ENCODE measurements around the gene FOXO3.

Gene FOXO3

DNA sequence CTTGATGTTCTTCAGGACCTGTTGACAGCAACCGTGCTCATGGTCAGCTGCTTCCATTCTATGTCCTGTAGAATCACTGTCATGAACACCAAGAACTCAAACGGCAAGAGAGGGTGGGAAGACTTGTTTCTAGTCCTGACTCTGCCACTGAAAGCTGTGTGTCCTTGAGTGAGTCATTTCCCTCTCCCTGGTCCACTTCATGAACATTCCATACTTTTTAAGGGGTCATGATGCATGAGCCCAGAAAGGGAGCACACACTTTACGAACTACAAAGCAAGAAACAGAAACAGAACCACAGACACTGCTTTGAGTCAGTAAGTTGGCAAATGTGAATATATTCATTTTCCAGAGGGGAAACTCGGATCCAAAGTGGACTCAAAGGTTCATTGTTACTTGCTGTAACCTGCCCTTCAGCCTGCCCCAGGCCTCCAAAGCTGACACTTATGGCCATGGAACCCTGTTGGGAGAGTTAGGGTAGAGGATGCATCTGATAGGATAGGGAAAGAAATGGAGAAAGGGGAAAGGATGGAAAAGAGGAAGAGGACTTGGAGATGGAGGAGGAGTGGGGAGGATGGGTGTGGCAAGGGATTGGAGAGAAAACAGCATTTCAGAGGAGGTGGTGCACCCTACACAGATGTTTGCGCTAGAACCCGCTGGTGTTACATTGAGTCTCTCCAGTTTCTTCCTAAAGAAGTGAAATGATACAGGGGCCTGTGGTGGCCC is 129.8 kb downstream of the FOXO3 start:
- DNase-seq: no peak

DNA sequence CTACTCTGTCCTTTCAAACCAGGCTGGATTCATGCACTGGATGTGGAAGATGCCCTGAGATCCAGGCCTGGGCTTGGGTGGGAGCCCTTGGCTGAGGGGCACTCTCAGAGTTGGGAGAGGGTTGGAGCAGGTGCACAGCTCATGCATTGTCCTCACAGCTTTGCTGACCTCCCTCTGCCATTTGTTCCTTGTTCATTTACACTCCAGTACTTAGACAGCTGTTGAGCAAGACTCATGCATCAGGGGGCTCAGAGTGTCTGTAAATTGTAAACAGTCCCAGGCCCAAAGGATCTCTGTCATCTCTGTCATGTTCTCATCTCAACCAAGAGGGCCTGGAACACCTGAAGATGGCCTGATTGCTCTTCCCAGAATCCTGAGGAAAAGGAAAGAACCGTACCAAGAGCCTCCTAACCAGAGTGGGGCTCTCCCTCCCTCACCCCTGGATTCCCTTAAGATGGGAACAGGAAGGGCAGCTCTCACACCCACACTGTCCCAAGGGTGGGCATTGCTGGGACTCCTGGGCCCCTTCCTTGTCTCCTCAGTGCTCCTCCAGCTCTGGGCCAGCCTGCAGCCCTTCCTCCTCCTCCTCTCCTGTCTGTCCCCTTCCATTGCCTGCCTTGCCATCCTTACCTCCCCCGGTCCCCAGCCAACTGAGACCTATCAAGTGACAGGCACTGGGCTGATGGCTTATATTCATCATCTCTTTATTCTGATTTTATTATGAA is 132.9 kb downstream of the FOXO3 start:
- no peak for DNase-seq

DNA sequence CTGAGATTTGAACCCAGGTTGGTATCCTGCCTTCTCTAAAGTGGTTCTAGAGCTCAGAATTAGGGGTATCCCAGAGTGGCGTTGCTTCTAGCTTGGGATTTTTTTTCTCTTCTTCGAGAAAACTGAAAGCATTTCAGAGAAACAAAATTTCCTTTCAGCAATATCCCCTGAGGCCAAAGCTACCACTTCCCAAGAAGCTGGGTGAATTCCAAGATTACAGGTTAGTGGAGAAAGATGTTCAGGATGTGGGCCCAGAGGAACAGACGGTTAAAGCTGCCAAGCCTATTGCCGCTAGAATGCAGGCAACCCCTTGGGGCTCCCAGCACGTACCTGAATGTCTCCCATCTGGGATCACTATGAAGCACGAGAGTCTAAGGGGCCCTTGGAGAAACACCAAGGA is 134.1 kb downstream of the FOXO3 start:
- no peak for DNase-seq

GRCh38 chr6:108697561-108698161 is 136.9 kb downstream of the FOXO3 start:
- DNase-seq: no peak

GRCh38 chr6:108698593-108699289 is 138.0 kb downstream of the FOXO3 start:
- DNase-seq: no peak

DNA sequence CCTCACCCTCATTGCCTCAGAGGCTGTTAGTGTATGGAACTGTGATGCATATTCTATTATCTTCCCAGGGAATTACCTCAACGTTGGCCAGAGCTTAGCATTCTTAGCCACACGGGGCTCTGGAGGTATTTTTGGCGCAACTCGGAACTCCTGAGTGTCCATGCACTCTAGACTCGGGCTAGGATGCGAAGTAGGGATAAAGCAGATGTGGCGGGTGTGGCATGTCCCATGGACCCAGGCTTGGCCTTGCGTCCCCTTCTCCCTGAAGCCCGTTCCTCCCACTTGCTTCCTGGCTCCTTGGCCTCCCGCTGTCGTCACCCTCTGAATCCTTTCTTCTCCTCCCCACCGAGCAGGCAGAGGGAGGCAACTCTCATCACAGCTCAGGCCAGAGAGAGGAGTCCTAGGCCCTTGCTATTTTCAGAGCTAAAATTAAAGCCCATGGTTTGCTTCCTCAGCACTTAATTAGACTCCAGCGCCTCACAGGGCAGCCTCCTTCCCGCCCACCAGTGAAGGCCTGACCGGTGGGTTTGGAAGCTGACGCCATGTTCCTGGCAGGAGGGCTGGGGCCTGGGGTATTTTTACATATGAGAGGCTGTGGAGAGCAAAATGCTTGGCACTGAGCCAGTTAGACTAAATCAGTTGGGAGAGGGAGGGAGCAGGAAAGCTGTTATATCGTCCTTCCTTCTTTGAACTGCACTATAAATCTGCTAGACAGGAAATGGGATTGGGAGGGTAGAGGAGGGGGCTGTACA is 138.7 kb downstream of the FOXO3 start:
- DNase-seq: no peak

DNA sequence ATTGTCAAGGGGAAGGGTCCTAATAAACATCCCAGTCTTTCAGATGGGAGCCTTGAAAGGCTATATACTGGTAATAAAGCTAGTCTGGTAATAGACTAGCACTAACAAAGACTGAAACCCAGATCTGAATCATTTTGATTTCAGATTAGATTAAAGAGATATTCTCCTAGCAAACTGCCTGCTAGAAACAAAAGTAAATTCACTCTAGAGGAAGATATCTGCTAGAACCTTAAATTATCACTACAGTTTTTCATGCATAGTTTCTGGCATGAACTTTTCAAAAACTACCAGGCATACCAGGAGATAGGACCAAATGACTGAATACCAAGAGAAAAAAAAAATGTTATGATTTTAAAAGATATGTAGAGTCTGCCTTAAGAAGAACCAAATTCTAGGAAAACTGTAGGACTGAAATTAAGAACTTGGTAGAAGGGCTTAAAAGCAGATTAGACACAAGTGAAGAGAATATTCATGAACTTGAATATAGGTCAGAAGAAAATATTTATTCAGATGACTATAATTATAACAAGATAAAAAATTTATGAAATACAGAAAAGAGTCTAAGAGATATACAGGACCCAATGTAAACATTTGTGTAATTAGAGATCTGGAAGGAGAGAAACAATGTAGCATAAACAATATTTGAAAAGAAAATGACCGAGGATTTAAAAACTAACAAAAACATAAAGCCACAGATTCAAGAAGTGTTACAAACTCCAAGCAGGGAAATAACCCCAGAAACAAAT is 141.6 kb downstream of the FOXO3 start:
- DNase-seq: no peak

- no peak for DNase-seq
Measured at GRCh38 chr6:108706649-108707048, 145.9 kb downstream of the FOXO3 start.

DNA sequence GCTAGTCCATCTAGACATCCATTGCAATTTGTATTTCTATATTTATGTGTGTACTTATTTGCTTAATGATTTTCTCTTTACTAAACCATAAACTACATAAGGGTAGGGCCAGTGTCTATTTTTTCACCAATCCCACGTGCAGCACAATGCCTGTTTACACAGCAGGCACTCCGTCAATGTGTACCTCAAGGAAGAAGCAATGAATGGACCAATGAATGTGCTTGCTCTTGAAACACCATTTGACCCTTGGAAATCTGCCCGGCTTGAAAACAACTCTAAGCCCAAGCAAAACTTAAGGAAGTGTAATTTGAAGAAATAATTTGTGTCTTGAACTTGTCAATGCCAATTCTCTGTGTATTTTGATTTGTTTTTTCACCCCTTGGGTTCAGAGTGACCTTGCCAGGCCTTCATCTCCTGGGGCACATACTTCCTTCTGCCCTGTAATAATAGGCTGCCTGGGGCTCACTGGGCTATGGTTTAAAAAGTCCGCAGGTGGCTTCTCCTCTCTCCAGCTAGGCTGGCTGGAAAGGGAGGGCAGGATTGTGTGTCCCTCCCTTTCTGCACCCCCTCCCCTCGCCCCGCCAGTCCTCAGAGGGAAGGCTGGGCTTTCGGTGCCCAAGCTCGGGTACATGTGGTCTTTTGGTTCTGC is 146.7 kb downstream of the FOXO3 start:
- DNase-seq: no peak

GRCh38 chr6:108710030-108710429 is 149.3 kb downstream of the FOXO3 start:
- DNase-seq: no peak

GRCh38 chr6:108710551-108710950 is 149.8 kb downstream of the FOXO3 start:
- no peak for DNase-seq

DNA sequence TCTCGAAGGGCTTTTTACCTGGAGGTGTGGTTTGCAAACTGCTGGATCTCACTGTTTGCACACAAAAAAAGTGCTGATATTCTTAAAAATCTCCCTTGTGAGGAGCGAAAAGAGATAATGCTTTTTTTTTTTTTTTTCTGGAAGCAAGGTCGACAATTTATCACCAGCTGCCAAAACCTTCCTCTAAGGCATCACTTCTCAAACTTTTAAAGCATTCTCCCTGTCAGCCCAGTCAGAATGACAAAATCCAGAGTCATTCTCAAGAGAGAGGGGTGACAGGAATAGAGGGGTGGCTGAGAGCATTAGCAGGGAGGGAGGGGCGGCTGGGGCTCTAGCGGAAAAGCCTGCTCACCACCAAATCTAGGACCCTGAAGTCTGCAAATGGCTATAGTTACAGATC is 150.4 kb downstream of the FOXO3 start:
- no peak for DNase-seq

DNA sequence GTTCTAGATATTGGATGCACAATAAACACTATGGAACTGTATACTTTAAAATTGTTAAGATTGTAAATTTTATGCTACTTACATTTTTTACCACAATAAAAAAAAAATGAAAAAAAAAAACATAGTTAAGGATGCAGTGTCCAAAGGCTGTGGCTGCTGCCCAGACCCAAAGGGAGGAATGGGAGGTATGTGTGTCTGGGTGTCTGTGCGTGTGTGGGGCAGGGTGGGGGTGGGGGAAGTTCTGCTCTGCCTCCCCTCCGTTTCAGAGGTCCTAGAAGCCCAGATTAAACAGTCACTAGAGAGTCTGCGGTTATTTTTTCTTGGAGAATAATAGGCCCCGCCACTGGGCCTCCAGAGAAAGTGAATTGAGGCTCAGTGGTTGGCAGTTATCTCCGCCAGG is 151.1 kb downstream of the FOXO3 start:
- no peak for DNase-seq

- no peak for DNase-seq
Measured at GRCh38 chr6:108712946-108713345, 152.2 kb downstream of the FOXO3 start.

- DNase-seq: peak; percentile 6
Measured at GRCh38 chr6:108714101-108714765, 153.5 kb downstream of the FOXO3 start.

- no peak for DNase-seq
Measured at GRCh38 chr6:108714766-108715414, 154.2 kb downstream of the FOXO3 start.

GRCh38 chr6:108715832-108716231 is 155.1 kb downstream of the FOXO3 start:
- DNase-seq: no peak

DNA sequence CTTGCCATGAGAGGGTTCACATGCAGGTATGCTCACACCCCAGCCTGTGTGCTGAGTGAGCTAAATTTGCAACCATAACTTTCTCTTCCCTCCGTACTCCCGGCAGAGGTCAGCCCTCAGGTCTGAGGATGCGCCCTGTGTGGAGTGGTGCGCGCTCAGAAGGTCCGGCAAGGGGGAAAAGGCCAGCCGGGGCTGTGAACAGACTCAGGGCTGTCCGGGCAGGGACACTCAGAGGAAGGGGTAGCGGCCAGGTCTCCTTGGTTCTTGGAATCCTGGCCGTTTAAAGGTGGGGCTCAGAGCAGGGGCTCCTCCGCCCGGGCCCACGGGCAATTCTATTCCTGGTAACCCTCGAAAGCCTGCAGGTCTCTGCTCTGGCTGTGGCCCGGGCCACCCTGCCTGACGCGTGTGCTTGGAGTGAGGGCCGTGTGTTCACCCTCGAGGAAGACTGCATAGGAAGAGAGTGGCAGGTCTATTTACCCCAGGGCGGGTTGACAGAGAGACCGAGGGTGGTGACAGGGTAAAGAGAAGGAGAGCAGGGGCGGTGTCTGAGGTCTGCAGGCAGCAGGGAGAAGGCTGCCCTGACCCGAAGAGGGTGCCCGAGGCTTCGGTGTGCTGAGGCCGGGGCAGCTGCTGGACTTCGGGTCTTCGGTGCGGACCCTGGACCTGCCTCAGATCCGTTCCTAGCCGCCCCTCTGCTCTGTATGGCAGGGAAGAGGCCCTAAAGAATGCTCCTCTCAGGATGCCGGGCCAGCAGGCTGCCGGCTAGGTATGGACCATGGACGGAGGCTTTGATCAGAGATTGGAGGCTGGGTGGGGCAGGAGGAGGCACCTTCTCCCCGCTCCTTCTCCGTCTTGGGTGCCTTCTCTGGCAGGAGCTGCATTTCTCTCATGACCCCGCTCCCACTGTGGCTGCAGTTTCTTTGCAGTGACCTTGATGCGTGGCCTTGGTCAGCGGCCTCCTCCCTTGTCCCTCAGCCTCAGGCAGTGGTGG is 156.4 kb downstream of the FOXO3 start:
- DNase-seq: no peak

GRCh38 chr6:108719477-108719876 is 158.8 kb downstream of the FOXO3 start:
- no peak for DNase-seq

Measured in CD4-positive, alpha-beta T cell treated with Interleukin-10 for 1 hour (primary cell).